BE2C (cell line): ENCODE data around the gene CDH4.

Source experiments
- DNase-seq: peaks from one replicate; pipeline ENCODE4 v3.0.0-alpha.2; 2020
- H3K27me3 ChIP-seq: fragments of 250-450 bp; sonication (Bioruptor Pico); 2 replicates; pipeline ENCODE4 v1.5.1; 2020; ENCODE audit warnings: mild to moderate bottlenecking
- H3K36me3 ChIP-seq: fragments of 250-450 bp; sonication (Bioruptor Pico); 2 replicates; pipeline ENCODE4 v1.5.1; 2020; ENCODE audit warnings: mild to moderate bottlenecking
- H3K4me1 ChIP-seq: fragments of 250-450 bp; sonication (Bioruptor Pico); 2 replicates; pipeline ENCODE4 v1.5.1; 2020
- H3K4me3 ChIP-seq: 2 replicates; pipeline ENCODE4 v1.5.1; 2011; ENCODE audit warnings: low read depth, low read length
- H3K9me3 ChIP-seq: fragments of 250-450 bp; sonication (Bioruptor Pico); 2 replicates; pipeline ENCODE4 v1.5.1; 2020
- CTCF ChIP-seq: IDR thresholded peaks from 2 replicates; pipeline ENCODE4 v1.5.1; 2012; ENCODE audit warnings: mild to moderate bottlenecking, low read depth, low read length

The CDH4 gene

GRCh38 chr20:61789329-61789728 is 537.3 kb downstream of the CDH4 start:
- no peaks in the 10 kb centered on the region for H3K4me1 ChIP-seq
- no peaks in the 10 kb centered on the region for H3K36me3 ChIP-seq
- H3K27me3 ChIP-seq, result no peaks in the 10 kb centered on the region
- no peak overlapping the region for H3K4me3 ChIP-seq
- H3K9me3 ChIP-seq, result no peaks in the 10 kb centered on the region
- no peak for TF ChIP-seq CTCF
- no peak for DNase-seq

- DNase-seq, result no peak
- Histone ChIP-seq H3K4me3 (no peak overlapping the region), H3K9me3 (no peaks in the 10 kb centered on the region), H3K36me3 (no peaks in the 10 kb centered on the region), H3K27me3 (no peaks in the 10 kb centered on the region), H3K4me1 (no peaks in the 10 kb centered on the region)
- no peak for TF ChIP-seq CTCF
These were observed 538.2 kb downstream of the CDH4 start for GRCh38 chr20:61790116-61790827.

GRCh38 chr20:61791995-61792394 is 539.9 kb downstream of the CDH4 start:
- TF ChIP-seq CTCF, result no peak
- Histone ChIP-seq H3K9me3 (no peaks in the 10 kb centered on the region), H3K36me3 (no peaks in the 10 kb centered on the region), H3K4me1 (no peaks in the 10 kb centered on the region), H3K4me3 (no peak overlapping the region), H3K27me3 (no peaks in the 10 kb centered on the region)
- no peak for DNase-seq

- Histone ChIP-seq H3K36me3 (no peaks in the 10 kb centered on the region), H3K4me1 (no peaks in the 10 kb centered on the region), H3K4me3 (no peak overlapping the region), H3K27me3 (no peaks in the 10 kb centered on the region), H3K9me3 (no peaks in the 10 kb centered on the region)
- TF ChIP-seq CTCF, result no peak
- DNase-seq, result no peak
These were observed 543.9 kb downstream of the CDH4 start for GRCh38 chr20:61795669-61796630.

GRCh38 chr20:61796738-61797137 is 544.7 kb downstream of the CDH4 start:
- TF ChIP-seq CTCF, result no peak
- Histone ChIP-seq H3K36me3 (no peaks in the 10 kb centered on the region), H3K4me3 (no peak overlapping the region), H3K27me3 (peaks cover 6% of the 10 kb centered on the region; the same call in 1 of the 2 replicates), H3K9me3 (no peaks in the 10 kb centered on the region), H3K4me1 (no peaks in the 10 kb centered on the region)
- DNase-seq, result no peak
